ENCODE results near the gene NUMB. TPM values are rescaled to one million over a fixed set of nuclear protein-coding genes. Genes with fewer than 3 reads are reported as not detected.

Gene NUMB
- total and polyA plus RNA-seq, 2 of the 4 experiments (the other 2 are of a cell fraction) = 45.9 to 114 TPM

DNA sequence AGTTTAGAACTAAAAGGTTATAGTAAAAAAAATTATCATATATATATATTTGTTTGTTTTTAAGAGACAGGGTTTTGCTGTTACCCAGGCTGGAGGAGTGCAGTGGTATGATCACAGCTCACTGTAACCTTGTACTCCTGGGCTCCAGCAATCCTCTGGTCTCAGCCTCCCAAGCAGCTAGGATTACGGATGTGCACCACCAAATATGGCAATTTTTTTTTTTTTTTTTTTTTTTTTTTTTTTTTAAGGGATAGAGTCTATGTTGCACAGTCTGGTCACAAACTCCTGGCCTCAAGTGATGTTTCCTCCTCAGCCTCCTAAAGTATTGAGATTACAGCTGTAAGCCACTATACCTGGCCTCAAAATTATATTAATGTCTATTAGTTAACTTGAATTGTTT lies 172.4 kb downstream of the NUMB start:
- TF ChIP-seq BHLHE40 (IDR thresholded peaks at IDR 0.05; ENCODE audit: low read depth, low read length) (no peak), CEBPB (IDR thresholded peaks at IDR 0.05; ENCODE audit: low read depth, low read length) (no peak), MAFK (IDR thresholded peaks at IDR 0.05; ENCODE audit: low read depth, low read length) (no peak), NFE2L2 (IDR thresholded peaks at IDR 0.05; ENCODE audit: low read depth, low read length) (no peak)
- TF ChIP-seq, protein P1, sequence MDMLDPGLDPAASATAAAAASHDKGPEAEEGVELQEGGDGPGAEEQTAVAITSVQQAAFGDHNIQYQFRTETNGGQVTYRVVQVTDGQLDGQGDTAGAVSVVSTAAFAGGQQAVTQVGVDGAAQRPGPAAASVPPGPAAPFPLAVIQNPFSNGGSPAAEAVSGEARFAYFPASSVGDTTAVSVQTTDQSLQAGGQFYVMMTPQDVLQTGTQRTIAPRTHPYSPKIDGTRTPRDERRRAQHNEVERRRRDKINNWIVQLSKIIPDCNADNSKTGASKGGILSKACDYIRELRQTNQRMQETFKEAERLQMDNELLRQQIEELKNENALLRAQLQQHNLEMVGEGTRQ (IDR thresholded peaks at IDR 0.05; ENCODE audit: low read depth, low read length) = no peak
- Histone ChIP-seq H2BK5ac (ENCODE audit: low read depth, low read length, poor library complexity, severe bottlenecking) (no peak overlapping the region), H4K20me1 (ENCODE audit: insufficient read depth, low read length) (peaks cover 11% of the 10 kb centered on the region; the same call in 1 of the 2 replicates), H2AK5ac (ENCODE audit: low read depth, low read length) (no peak overlapping the region), H3K4me2 (ENCODE audit: low read depth, low read length) (no peak overlapping the region), H4K8ac (ENCODE audit: low read depth in 2 of 2, low read length in 2 of 2) (no peak overlapping the region), H3K56ac (ENCODE audit: extremely low read depth, insufficient read depth, low read length) (no peak overlapping the region), H3K14ac (replicated peaks; ENCODE audit: low read depth, low read length) (no peak overlapping the region), H2BK20ac (ENCODE audit: low read depth, low read length) (no peak overlapping the region), H3K18ac (ENCODE audit: low read depth, low read length) (no peak overlapping the region), H3K9me1 (ENCODE audit: insufficient read depth, low read length) (0 out of 2 replicates have a peak, but pooled peaks cover 3% of the 10 kb centered on the region), H2BK15ac (ENCODE audit: low read depth, low read length) (no peak overlapping the region), H4K91ac (ENCODE audit: insufficient read depth, low read depth, low read length) (no peak overlapping the region), H3K9me3 (ENCODE audit: control insufficient read depth, insufficient read depth, low read length) (no peaks in the 10 kb centered on the region), H2BK120ac (ENCODE audit: low read depth, low read length) (no peak overlapping the region), H3K4me1 (ENCODE audit: control insufficient read depth, insufficient read depth, low read length) (peaks cover 3% of the 10 kb centered on the region), H3K23ac (ENCODE audit: low read depth, low read length) (no peak overlapping the region), H4K5ac (ENCODE audit: low read depth, low read length) (no peak overlapping the region), H3K79me1 (ENCODE audit: low read depth in 1 of 2, low read length in 2 of 2) (peaks cover 0 to 49% of the 10 kb centered on the region in 2 experiments; a peak in 3 of 4 replicates), H3K27ac (ENCODE audit: insufficient read depth, low read length) (no peak overlapping the region), H3K36me3 (ENCODE audit: control insufficient read depth, insufficient read depth, low read length) (peaks cover 25% of the 10 kb centered on the region), H3K4ac (ENCODE audit: low read depth, low read length) (no peak overlapping the region), H3K9ac (ENCODE audit: low read depth, low read length) (no peak overlapping the region), H2AK9ac (replicated peaks; ENCODE audit: low read depth, low read length, poor library complexity) (no peak overlapping the region), H3K4me3 (ENCODE audit: insufficient read depth, low read depth, low read length) (no peak overlapping the region), H2AFZ (replicated peaks; ENCODE audit: low read length, poor library complexity) (no peak overlapping the region), H3K27me3 (ENCODE audit: control insufficient read depth, insufficient read depth, low read length) (no peaks in the 10 kb centered on the region)
- BruUV-seq (replicated peaks) = no TSS peak
- intact Hi-C loops (cut with micrococcal nuclease) = no loop called here
- ChIA-PET CTCF (no interaction called here), POLR2A (ENCODE audit: unreplicated experiment) (interaction anchor here (0.6 kb wide), 1 partner anchor 182 kb away, joined by 17 read pairs; no protein-coding TSS in a partner anchor)
- DNase-seq (no peak), ATAC-seq (ENCODE audit: low read depth) (no peak)
- in situ Hi-C loops (cut with MboI; ENCODE audit: low sequenced_read_pairs) = no loop called here
- WGBS, 2 experiments (ENCODE audit: extremely low coverage in 2 of 2, insufficient read length in 1 of 2) = no CpG with 5 or more reads among the region's 1 CpG
- dilution Hi-C loops (cut with HindIII; ENCODE audit: low sequenced_read_pairs, unreplicated experiment) = loop anchor here (25.0 kb wide), 1 partner anchor 176 kb away; the partner anchor contains the start of gene NUMB

All from IMR-90 (cell line).